Stimulated activated CD4-positive, alpha-beta T cell treated with anti-CD3 and anti-CD28 coated beads, Interleukin-2, amount 100 ng/mL, for 4 hours (primary cell): ENCODE results near the gene C19orf73.
"Not testable (repeated sequence)": the region's sequence is repeated elsewhere in the genome, so short reads cannot be mapped to it uniquely, and the experiment has no call there.

ENCODE experiments used
- DNase-seq: peaks from one replicate; pipeline ENCODE4 v3.0.0-alpha.2; 2020; ENCODE audit warnings: low read depth

The C19orf73 gene

DNA sequence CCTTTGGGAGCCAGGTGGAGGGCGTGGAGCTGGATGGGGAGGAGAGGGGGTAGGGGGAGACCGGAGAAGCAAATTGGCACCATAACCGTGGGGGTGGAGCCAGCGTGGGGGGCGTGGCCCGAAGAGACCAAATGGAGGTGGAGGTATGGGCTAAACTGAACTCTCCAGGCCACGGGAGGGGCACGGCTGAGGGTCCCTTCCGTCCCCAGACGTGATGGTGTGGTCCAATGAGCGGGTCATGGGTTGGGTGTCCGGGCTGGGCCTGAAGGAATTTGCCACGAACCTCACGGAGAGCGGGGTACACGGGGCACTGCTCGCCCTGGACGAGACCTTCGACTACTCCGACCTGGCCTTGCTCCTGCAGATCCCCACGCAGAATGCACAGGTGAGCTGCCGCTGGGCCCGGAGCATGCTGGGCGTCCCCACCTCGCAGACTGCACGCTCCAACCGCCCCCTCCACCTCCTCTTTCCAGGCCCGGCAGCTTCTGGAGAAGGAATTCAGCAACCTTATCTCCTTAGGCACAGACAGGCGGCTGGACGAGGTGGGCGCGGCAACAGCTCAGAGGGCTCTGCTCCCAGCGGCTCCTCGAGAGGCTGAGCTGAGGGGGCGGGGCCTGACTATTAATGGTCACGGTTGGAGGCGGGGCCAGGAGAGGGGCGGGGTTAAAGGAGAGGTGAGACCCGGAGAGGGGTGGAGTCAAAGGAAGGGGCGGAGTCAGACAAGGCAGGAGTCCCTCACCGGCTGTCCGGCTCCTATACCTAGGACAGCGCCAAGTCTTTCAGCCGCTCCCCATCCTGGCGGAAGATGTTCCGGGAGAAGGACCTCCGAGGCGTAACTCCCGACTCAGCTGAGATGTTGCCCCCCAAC lies 30.1 kb upstream of the C19orf73 start:
- DNase-seq: peak; percentile 67

DNA sequence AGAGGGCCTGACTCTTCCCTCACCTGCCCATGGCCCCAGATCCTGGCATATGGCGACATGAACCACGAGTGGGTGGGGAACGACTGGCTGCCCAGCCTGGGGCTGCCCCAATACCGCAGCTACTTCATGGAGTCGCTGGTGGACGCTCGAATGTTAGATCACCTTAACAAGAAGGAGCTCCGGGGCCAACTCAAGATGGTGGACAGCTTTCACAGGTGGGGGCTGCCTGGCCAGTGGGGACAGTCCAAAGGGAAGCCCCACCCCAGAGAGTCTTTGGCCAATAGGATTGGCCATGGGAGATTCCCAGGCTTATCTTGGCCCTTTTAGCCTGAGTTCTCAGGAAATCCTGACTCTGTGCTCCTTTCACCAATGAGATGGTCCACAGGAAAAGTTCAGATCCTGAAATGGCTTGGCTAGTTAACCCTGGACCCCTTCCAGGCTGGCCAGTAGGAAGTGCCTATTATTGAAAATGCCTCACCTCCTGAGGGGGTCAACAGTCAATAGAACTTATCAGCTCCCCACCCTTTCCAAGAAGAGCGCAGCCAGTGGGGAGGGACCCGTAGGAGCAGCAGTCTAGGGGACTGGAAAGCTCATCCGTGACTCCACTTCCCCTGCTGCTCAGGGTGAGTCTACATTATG lies 29.2 kb upstream of the C19orf73 start:
- no peak for DNase-seq

DNA sequence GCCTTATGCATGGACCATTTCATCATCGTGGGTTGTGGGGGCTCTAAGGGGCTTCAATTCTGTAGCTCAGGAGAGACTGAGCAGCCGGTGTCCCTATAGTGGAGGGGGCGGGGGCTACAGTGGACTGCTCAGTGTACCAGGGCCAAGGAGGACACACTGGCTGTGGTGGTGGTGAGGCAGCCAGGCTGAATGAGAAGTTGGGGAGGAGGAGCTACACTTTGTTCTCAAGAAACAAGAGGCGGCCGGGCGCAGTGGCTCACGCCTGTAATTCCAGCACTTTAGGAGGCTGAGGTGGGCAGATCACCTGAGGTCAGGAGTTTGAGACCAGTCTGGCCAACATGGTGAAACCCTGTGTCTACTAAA lies 27.4 kb upstream of the C19orf73 start:
- DNase-seq: not testable (repeated sequence)

DNA sequence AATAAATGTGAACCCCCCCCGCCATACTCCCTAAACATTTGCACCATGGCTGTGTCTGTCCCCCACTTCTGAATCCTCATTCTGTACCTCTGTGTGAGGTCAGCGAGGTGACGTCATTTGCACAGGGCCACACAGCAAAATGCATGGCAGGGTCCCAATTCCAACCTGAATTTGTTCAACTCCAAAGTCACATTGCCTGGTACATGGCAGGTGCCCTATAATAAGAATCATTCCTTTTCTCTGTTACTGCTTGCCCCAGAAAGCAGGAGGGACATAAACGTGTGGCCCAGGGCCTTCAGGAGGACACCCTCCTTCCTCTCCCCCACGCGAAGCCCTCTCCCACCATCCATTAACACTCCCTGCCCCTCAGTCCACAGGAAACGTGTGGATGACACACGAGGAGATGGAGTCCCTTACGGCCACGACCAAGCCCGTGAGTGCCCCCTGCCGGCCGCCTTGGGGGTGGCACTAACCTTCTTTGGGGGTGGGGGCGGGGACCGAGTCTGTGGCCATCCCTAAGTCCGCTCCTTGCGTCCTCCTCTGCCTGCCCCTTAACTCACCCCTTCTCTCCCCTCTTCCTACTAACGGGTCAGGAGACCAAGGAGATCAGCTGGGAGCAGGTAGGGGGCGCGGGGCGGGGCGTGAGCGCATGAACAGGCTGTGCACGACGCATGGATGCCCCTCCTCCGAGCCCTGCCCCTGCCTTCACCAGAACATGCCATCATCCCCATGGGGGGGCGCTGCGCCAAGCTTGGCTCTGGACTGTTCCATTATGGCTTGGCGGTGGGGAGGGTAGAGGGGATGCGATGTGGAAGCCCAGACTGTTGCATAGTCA lies 26.8 kb upstream of the C19orf73 start:
- peak; percentile 61 for DNase-seq

DNA sequence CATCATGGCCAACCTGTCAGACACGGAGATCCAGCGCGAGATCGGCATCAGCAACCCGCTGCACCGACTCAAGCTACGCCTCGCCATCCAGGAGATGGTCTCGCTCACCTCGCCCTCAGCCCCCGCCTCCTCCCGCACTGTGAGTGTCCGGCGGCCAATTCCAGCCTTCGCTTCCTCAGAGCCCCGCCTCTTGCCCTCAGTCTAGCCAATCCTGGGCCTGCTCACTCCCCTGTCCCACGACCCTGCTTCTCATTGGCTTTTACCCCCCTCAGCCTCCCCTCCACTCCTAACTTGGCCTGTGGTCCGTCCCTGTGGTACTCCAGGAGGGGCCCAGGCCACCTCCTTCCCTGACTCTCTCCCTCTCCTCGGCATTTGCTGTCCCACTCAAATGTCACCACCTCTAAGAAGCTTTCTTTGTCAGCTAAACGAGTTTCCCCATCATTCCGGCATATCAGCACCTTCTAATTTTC lies 24.0 kb upstream of the C19orf73 start:
- no peak for DNase-seq

DNA sequence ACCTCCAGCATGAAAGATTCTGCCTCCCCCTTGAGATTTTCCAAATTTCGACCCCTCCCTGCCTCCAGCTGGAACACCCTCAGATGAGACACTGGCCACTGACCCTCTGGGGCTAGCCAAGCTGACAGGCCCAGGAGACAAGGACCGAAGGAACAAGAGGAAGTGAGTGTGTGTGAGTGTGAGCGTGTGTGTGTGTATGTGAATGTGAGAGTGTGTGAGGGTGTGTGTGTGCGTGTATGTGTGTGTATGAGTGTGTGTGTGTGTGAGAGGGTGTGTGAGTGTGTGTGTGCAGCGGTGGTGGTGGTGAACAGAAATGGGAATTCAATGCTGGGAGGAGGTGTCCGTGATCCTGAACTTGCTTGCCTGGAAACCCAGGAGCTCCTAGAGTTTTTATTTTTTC lies 22.4 kb upstream of the C19orf73 start:
- no peak for DNase-seq

DNA sequence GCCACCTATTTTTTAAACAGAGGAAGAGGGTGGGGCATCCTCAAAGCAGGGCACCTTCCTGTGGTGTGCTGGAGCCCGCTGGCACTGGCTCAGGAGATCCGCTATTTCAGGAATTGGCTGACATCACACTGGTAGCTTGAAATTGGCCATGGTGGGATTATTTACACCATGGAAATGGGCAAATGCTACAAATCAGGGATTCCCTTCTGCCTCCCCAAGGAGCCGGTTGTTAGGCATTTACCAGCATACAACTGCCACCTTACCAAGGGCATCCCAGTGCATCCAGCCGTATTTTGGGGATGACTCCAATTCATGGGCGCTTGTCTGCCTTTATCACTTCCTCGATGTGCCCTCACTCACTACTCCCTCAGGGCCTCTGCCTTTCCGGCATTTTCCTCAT lies 22.0 kb upstream of the C19orf73 start:
- no peak for DNase-seq

DNA sequence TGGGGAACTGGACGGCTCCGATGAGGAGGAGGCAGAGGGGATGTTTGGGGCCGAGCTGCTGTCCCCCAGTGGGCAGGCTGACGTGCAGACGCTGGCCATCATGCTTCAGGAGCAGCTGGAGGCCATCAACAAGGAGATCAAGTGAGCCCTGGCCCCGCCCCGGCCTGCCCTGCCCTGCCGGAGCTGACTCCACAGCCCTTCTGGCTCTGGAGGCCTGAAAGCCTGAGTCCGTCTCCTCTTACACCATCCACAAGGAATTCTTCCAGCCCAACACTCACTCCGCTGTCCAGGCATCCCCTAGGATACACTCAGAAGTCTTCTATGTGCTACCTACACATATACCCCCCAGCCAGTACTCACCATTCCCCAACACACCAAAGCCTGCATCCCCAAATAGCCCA lies 17.8 kb upstream of the C19orf73 start:
- DNase-seq: no peak

DNA sequence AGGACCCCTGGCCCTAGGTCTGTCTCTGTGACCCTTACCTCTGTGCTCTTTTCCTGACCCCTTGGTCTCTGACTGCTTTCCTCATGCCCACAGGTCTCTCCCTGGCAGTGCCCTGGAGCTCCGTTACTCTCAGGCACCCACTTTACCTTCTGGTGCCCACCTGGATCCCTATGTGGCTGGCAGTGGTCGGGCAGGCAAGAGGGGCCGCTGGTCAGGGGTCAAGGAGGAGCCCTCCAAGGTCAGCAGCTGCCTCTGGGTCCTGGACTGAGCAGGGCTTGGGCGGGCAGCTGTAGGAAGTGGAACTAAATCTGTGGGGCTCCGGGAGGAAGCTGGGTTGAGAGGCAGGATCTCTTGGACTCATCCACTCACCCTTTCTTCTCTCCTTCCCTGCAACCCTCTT lies 16.7 kb upstream of the C19orf73 start:
- DNase-seq: no peak

DNA sequence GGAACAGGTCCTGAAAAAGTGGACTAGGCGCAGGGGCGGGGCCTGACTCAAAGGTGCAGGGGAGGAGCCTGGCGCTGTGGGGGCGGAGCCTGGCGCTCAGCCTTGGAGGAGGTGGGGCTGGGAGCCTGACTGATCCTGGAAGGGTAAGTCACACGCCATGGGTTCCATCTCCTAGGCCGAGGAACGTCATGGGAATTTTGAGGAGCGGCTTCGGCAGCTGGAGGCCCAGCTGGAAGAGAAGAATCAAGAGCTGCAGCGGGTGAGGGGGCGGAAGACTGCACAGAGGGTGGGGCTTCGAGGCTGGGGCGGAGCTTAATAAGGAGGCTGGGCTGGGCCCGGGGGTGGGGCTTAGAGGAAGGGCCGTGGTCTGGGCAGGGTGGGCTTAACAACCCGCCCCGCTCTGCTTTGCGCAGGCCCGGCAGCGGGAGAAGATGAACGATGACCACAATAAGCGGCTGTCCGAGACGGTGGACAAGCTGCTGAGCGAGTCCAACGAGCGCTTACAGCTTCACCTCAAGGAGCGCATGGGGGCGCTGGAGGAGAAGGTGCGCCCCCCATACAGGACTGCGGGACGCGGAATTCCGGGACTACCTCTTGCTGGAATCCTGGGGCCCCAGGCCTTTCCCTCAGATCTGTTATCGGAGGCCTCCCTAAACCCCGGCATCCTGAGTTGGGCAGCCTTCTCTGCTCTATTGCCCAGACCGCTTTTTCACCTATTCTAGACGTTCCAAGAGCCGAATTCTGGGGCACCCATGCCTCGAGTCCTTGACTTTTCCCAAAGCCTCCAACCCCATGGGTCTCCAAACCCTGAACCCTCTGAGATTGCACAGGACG lies 14.9 kb upstream of the C19orf73 start:
- DNase-seq: no peak

DNA sequence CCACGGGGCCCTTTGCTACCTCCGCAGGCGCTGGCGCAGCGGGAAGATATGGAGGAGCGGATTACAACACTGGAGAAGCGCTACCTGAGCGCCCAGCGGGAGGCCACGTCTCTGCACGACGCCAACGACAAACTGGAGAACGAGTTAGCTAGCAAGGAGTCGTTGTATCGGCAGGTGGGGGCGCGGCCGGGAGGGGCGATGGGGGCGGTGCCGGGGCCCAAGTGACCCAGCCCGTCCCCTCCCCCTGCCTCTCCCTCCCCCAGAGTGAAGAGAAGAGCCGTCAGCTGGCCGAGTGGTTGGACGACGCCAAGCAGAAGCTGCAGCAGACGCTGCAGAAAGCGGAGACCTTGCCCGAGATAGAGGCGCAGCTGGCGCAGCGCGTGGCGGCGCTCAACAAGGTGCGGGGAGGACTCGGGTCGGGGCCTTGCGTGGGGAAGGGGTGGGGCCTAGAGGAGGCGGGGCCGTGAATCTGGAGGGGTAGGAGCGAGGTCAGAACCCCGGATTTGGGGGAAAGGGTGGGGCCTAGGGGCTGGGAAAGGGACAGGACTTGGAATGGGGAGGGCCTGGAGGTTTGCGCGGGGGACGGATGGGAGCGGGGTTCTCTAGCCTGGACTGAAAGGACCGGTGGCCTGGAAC lies 14.1 kb upstream of the C19orf73 start:
- DNase-seq: no peak

DNA sequence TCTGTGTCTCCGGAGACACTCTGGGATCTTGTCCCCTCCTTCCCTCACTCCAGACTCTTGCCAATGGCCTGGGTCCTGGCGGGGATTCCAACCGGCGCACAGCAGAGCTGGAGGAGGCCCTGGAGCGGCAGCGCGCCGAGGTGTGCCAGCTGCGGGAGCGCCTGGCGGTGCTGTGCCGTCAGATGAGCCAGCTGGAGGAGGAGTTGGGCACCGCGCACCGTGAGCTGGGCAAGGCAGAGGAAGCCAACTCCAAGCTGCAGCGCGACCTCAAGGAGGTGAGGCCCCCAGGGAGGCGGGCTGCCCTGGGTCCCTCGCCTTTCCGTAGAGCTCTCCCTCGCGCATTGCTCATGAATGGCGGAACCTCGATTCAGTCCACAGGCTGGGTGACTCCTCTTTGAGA lies 11.4 kb upstream of the C19orf73 start:
- DNase-seq: no peak

DNA sequence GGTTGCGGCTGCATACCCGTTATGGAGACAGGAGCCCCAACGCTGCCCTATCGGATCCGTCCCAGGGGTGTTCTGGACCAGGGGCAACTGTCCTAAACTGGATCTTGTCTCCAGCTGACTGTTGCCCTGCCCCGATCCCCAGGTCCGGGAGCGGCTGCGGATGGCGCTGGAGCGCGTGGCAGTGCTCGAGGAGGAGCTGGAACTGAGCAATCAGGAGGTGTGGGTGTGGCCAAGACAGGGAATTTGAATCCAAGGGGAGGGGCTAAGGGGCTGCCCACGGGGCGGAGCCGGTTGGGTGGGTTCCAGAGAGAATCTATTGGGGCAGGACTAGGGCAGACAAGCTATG lies 10.3 kb upstream of the C19orf73 start:
- DNase-seq: no peak

DNA sequence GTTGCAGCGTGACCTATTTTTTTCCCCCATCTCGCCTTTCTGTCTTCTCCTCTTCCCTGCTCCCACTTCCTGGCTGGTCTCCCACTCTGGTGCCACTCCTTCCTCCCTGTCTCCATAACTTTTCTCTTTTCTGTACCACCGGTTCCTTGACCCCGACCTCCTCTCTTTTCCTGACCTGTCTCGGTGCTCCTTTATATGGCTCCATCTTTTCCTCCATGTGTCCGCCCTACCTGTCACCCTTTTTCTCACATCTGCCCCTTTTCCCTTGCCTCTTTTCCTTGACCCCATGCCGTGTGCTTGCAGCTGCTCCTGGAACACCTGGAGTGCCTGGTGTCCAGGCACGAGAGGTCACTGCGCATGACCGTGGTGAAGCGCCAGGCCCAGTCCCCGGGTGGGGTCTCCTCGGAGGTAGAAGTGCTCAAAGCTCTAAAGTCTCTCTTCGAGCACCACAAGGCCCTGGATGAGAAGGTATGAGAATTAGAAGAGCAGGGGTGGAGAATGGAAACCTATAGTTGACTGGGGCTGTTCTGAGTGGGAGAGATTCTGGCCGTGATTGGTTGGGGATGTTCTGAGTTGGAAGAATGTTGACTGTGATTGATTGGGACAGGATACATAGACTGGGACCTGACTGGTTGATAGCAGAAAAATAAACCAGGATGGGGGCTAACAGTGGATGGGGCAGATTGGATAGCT lies 9.7 kb upstream of the C19orf73 start:
- no peak for DNase-seq

DNA sequence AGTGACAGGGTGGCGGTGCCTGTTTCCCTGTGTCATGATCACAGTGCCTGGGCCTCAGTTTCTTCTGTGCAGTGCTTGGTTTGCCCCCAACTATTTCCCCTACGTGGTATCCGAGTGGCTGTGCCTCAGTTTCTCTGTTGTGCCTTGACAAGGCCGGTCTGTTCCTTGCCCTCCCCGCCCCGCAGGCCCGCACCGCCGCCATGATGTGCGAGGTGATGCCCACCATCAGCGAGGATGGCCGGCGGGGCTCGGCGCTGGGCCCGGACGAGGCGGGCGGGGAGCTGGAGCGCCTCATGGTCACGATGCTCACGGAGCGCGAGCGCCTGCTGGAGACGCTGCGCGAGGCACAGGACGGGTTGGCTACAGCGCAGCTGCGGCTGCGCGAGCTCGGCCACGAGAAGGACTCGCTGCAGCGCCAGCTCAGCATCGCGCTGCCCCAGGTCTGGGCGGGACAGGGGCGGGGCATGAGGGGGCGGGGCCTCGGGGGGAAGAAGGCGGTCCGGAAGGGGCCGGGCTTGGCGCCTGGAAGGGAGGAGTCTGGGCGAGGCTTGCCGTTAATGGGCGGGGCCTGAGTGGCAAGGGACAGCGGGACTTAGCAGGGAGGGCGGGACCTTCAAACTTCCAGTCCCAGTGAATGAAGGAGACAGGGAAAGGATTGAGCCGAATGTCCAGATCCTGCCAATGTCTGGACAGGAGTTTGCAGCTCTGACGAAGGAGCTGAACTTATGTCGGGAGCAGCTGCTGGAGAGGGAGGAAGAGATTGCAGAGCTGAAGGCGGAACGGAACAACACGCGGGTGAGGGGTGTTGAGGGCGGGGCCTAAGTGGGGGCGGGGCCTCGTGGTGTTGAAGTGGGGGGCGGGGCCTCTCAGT lies 9.0 kb upstream of the C19orf73 start:
- peak; percentile 91 for DNase-seq

DNA sequence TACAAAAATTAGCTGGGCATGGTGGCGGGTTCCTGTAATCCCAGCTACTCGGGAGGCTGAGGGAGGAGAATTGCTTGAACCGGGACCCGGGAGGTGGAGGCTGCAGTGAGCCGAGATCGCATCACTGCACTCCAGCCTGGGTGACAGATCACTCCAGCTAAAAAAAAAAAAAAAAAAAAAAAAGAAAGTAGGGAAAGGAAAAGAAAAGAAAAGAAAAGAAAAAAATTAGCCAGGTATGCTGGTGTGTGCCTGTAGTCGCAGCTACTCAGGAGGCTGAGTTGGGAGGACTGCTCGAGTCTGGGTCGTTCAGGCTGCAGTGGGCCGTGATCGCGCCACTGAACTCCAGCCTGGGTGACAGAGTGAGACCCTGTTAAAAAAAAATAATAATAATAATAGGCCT lies 8.3 kb upstream of the C19orf73 start:
- not testable (repeated sequence) for DNase-seq

DNA sequence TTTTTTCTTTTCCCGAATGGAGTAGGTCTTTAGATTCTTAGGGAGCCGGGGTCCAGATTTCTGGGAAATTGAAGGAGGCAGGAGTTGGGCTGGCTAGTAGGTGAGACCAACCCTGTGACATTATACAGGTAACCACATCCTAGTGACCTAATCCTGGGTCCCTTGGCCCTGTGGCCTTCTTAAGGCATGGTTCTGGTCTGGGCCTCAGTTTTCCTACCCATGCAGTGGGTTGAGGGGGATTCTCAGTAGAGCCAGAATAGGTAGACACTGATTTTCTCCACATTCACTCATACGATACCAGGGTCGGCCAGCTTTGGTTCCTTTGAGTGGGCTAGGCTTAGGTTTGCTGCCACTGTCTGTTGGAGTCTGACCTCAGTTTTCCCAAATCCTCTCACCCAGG lies 7.6 kb upstream of the C19orf73 start:
- no peak for DNase-seq

DNA sequence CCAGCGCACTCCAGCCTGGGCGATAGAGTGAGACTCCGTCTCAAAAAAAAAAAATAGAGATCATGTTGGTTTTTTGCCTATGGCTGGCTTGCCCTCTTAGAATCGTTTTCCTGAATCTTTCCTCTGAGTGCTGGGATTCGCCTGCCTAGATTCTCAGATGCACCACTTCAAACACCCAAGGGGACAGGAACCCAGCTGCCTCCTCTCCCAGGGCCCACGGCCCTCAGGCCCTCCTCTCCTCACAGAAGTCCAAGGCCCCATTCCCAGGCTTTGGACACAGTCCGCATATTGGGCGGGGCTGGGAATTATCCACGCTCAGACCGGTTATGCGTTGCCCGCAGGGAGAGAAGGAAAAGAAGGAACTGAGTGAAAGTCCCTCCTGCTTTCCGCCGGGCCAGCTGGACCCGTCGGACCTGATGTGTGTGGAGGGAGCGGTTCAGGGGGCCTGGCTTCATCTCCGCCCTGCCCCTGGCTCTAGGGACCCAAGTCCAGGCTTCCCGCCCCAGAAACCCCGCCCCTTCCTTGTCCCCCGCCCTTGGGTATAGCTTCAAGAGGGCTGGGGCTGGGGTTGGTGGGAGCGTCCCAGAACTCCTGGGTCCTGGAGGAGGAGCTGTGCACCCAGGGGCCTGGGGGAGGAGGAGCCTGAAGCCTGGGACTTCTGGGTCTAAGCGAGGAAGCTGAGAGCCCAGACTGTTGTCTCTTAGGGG lies 6.2 kb upstream of the C19orf73 start:
- DNase-seq: no peak

DNA sequence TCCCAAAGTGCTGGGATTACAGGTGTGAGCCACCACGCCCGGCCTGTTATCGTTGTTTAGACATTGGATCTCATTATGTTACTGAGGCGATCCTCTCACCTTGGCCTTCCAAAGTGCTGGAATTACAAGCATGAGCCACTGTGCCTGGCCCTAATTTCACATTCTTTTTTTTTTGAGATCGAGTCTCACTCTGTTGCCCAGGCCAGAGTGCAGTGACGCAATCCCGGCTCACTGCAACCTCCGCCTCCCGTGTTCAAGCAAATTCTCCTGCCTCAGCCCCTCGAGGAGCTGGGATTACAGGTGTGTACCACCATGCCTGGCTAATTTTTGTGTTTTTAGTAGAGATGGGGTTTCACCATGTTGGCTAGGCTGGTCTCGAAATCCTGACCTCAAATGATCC lies 4.3 kb upstream of the C19orf73 start:
- not testable (repeated sequence) for DNase-seq
